D721Med (cell line): Measurements from ENCODE around the gene ZGPAT.

Experiments
- DNase-seq: peaks from one replicate; pipeline ENCODE4 v3.0.0; 2011; ENCODE audit warnings: low spot score; ENCODE audit not compliant: insufficient read length
- FAIRE-seq: peaks from 2 replicates; lab custom pipeline; 2011; peaks lifted over from hg19 to GRCh38; lab: Jason Lieb, UNC
- TF ChIP-seq, protein P1 (sequence below): IDR thresholded peaks from 2 replicates; pipeline ENCODE4 v1.5.1; 2012; ENCODE audit warnings: mild to moderate bottlenecking, control low read depth; ENCODE audit not compliant: insufficient read depth; ENCODE audit errors: missing control alignments

The ZGPAT gene

DNA sequence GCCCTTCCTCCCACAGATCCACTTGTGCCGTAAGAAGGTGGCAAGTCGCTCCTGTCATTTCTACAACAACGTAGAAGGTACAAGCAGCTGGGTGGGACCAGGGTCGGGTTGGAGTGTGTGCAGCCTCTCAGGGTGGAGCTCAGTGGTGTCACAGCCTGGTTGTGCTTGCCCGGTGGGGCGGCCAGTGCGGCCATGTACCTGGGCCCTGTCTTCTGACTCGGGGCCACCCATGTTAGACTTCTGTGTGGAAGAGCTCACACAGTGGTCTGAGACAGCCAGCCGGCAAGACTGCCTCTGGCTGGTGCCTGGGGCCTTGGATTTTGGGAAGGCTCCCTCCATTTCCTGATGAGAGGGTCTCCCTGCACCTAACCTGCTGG is 45.0 kb upstream of the ZGPAT start:
- TF ChIP-seq, protein P1, sequence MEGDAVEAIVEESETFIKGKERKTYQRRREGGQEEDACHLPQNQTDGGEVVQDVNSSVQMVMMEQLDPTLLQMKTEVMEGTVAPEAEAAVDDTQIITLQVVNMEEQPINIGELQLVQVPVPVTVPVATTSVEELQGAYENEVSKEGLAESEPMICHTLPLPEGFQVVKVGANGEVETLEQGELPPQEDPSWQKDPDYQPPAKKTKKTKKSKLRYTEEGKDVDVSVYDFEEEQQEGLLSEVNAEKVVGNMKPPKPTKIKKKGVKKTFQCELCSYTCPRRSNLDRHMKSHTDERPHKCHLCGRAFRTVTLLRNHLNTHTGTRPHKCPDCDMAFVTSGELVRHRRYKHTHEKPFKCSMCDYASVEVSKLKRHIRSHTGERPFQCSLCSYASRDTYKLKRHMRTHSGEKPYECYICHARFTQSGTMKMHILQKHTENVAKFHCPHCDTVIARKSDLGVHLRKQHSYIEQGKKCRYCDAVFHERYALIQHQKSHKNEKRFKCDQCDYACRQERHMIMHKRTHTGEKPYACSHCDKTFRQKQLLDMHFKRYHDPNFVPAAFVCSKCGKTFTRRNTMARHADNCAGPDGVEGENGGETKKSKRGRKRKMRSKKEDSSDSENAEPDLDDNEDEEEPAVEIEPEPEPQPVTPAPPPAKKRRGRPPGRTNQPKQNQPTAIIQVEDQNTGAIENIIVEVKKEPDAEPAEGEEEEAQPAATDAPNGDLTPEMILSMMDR, result no peak
- no peak for FAIRE-seq
- DNase-seq, result no peak

DNA sequence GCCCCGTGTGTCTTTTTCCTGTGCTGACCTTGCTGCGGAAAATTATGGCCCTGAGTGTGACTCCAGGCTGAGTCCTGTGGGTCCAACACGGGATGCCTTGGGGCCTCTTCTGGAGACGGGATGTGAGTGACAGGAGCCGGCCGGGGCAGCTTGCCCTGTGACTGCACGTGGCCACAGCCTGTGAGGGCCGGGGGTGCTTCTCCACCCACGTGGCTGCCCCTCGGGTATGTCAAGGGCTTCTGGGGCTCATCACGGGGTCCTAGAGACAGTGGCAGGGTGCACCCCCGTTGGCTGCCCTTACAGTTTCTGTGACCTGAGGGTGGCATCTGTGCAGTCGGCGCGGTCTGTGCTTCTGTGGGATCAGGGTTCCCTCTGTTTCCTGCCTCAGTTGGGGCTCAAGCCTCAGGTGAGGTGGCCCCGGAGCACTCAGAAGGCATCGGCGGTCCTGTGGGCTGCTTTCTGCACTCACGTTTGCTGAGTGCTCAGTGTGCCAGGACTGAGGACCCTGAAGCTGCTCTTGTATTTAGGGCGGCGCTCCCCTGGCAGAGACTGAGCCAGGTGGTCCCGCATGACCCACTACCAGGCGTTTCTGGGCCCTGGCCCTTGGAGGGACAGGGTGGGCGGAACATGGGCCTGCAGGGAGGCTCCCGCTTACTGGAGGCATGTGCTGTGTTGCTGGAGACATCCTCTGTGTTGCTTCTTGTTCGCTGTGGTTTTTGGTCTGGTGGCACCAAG is 44.3 kb upstream of the ZGPAT start:
- DNase-seq, result no peak
- no peak for FAIRE-seq
- TF ChIP-seq, protein P1, result no peak

DNA sequence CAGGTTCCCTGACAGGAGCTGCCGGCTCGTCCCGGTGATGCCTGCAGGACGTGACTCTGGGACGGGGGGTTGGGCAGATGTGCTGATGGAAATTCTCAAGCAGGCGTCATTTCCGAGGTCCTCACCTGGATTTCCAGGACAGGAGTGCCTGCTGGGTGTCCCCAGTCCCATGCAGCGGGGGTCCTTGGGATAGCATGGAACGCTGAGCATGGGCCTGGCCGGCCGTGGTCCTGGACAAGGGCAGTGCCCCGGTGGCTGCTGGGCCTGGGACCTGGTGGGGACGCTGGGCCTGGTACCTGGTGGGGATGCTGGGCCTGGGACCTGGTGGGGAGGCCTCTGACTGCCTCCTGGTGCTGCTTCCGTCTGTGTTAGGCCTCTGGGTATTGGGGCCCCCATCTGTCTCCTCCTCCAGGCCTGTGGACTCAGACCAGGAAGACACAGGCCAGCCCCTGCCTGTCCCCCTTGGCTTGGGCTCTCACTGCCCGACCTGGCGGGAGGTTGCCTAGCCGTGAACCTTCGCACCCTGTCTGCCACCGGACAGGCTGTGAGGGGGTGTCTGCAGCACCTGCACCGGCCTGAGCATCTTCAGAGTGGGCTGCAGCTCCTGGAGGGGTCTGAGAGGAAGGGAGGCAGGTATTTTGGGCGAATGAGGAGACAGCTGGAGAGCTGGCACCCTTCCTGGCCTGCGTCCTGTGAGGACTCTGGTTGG is 43.5 kb upstream of the ZGPAT start:
- DNase-seq, result no peak
- TF ChIP-seq, protein P1, result no peak
- no peak for FAIRE-seq

DNA sequence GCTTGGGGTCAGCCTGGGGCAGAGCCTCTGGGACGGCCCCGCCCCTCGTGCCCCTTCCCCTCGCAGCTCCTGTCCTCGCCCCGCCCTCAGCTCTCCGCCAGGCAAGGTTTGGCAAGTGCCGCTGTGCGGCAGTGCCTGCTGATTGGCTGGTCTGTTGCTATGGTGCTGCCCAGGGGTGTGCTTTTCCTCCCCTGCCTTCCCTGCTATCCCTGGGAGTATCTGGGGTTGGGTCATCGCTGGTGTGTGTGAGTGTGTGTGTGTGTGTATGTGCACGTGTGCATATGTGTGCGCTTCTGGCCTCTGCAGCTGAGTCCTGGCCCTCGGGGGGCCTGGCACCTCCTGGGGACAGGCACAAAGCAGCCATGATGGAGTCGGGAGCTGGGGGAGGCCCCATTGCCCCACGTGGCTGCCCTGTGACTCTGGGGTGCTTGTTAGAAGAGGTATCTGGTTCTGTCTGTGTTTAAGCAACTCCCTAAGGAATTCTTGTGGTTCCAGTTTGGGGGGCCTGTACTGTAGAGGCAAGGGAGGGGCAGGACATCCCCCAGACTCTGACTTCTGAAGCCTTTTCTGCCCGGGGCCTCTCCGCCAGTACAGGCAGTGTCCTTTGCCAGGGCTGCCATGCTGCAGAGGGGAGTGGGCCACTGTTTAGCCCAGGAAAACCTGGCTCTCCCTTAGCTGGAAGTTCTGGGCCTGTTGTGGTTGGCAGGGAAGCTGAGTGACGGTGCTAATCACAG is 42.8 kb upstream of the ZGPAT start:
- FAIRE-seq (no peak), DNase-seq (no peak)
- TF ChIP-seq, protein P1, result no peak

DNA sequence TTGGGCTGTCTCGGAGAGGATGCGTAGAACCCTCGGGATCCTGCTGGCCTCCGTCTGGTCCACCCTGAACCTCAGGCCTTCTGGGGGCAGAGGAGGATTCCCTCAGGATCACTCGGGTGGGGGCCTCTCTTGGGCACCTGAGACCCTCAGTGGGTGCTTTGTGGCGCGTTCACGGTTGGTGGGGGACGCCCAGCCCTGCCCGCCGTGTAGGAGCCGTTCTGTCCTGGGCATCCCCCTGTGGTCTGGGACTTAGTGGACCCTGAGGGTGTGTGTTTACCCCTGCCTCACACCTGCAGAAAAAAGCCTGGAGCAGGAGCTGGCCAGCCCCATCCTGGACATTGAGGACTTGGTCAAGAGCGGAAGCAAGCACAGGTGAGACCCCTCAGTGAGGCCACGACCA is 42.1 kb upstream of the ZGPAT start:
- FAIRE-seq, result no peak
- DNase-seq, result no peak
- TF ChIP-seq, protein P1, result no peak

DNA sequence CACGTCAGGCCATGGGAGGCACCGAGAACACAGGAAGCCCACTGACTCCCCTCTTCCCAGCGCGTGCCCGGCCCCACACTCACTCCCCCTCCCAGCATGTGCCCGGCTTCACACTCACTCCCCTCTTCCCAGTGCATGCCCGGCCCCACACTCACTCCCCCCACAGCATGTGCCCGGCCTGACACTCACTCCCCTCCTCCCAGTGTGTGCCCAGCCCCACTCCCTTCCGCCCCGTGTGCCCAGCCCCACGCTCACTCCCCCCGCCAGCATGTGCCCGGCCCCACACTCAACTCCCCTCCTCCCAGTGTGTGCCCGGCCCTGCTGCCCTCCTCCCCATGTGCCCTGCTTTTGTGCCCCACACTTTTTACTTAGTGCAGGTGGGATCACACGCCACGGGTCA is 40.0 kb upstream of the ZGPAT start:
- no peak for FAIRE-seq
- DNase-seq, result no peak
- TF ChIP-seq, protein P1, result no peak
